GM12801 (cell line): ENCODE results near the gene DENND6B.

Source experiments
- TF ChIP-seq, protein P1 (sequence below): IDR thresholded peaks from one replicate; pipeline ENCODE4 v1.5.1; 2011; ENCODE audit warnings: control low read depth; ENCODE audit not compliant: insufficient read length; ENCODE audit errors: extremely low read depth

The DENND6B gene

DNA sequence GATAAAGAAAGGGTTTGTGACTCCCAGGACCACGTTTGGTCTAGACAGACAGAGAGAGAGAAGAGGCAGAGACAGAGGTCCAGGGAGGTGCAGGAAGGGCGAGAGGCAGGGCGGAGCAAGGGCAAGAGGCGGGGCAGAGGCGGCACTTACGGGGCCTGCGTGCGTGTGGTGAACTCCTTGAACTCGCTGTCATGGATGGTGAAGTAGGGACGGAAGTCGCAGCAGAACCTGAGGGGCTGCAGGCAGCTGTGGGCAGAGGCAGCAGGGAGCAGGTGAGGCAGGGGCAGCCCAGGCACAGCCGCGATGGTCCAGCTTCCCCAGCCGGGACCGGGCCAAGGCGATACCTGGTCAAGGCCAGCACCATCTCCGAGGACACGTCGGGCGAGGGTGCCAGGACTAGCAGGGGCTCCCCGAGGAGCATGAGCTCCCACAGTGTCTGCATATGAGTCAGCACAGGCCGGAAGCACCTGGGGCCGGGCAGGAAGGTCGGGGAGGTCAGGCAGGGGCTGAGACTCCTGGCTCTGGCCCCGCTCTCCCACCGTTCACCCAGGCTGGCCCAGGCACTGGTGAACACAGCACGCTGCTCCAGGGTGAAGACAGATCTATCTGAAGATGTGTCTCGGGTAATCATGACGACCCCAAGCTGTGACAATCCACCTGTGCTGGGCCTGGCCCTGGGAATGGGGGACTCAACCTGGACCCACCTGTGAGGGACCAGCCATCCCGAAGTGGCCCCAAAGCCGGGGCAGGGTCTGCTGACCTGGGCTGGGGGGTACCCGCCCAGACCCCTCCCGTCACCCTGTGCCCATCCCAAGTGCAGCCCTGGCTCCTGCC lies 12.1 kb downstream of the DENND6B start:
- TF ChIP-seq, protein P1, sequence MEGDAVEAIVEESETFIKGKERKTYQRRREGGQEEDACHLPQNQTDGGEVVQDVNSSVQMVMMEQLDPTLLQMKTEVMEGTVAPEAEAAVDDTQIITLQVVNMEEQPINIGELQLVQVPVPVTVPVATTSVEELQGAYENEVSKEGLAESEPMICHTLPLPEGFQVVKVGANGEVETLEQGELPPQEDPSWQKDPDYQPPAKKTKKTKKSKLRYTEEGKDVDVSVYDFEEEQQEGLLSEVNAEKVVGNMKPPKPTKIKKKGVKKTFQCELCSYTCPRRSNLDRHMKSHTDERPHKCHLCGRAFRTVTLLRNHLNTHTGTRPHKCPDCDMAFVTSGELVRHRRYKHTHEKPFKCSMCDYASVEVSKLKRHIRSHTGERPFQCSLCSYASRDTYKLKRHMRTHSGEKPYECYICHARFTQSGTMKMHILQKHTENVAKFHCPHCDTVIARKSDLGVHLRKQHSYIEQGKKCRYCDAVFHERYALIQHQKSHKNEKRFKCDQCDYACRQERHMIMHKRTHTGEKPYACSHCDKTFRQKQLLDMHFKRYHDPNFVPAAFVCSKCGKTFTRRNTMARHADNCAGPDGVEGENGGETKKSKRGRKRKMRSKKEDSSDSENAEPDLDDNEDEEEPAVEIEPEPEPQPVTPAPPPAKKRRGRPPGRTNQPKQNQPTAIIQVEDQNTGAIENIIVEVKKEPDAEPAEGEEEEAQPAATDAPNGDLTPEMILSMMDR = no peak

DNA sequence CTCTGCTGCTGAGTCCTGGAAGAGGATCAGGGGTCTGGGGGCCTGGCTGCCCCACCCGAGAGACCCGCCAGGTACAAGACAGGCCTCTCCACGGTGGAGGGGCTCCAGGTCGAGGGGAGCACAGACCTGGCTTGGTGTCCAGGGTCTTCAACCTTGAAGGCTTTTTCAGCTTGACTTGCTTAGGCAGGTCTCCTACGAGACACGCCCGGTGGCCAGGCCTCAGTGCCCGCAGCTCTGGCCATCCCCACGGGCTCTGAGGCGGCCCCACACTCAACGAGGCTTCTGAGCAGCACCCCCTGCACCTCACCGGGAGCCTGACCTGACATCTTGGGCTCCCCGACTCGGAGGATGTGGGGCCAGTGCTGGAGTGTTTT lies 12.7 kb downstream of the DENND6B start:
- TF ChIP-seq, protein P1 = no peak

DNA sequence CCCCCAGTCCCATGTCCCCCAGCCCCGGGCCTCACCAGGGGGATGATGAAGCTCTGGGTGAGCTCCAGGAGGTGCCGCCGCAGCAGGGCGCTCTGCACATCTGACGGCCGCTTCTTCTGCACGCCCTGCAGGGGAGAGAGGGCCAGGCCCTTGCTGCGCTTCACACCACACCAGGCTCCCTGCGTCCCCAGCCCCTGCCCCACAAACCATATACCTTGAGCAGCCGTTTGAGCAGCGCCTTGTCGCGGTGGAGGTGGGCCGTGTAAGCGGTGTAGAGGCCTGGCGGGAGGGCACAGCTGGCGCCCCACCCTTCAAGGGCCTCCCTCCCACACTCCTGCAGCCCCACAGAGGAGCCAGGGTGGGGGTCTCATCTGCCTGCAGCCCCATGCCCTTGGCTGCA lies 13.2 kb downstream of the DENND6B start:
- TF ChIP-seq, protein P1 = no peak

DNA sequence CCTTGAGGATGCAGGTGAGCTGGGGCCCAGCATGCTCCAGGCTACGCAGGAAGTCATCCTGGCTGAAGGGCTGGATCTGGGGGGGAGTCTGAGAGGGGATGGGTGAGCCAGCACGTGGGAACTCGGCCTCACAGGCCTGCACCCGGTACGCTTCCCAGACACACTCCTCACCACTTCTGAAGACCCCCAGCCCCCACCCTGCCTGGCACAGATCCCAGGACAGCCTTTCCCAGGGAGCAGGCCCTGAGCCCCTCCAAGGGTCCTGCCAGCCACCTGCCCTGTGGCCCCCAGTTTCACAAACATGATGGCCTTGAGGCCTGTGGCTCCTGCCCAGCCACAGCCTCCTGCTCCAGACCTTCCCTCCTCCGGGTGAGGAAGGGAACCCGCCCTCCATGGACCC lies 13.8 kb downstream of the DENND6B start:
- TF ChIP-seq, protein P1 = no peak

DNA sequence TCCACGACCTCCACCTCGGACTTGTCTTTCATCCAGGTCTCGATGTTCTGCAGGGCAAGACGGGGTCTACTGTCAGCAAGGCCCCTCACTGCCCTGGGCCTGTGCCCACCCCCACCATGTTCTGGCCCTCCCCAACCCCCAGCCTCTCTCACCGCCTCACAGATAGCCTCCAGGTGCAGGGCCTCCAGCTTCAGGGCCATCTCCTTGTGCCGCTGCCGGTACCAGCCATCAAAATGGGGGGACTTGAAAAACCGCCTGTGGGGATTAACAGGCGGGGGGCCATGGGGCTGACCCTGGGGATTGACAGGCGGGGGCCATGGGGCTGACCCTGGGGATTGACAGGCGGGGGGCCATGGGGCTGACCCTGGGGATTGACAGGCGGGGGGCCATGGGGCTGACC lies 14.4 kb downstream of the DENND6B start:
- TF ChIP-seq, protein P1 = no peak

DNA sequence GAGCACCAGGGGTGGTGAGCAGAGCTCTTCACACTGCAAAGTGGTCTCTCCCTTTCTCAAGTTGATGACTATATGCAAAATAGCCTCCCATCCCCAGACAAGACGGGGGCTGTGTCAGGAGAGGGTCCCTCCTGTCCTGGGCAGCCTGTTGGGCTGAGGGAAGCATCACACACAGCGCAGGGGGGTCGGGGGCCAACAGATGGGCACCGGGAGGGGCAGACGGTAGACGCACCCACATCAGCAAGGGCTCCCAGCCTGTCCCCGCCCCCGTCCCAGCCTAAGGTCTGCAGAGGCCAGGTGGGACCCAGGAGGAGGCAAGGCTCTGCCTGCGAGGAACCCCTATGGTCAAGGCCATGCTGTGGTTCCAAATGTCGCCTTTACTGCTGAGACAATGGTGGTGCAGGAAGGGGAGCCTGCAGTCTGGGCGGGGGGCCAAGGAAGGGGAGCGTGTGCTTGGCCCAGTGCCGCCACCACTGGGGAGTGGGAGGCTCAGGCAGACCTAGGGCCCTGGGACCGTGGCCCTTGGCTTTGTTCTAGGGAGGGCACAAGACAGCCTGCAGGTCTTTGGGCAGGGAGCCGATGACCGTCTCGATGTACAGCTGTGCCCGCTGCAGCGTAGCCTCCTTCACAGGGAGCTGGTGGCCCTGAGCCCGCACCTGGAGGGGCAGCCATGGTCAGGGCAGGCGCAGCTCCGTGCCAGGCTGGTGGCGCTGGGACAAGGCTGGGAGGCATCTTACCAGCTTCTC lies 15.0 kb downstream of the DENND6B start:
- TF ChIP-seq, protein P1 = no peak

DNA sequence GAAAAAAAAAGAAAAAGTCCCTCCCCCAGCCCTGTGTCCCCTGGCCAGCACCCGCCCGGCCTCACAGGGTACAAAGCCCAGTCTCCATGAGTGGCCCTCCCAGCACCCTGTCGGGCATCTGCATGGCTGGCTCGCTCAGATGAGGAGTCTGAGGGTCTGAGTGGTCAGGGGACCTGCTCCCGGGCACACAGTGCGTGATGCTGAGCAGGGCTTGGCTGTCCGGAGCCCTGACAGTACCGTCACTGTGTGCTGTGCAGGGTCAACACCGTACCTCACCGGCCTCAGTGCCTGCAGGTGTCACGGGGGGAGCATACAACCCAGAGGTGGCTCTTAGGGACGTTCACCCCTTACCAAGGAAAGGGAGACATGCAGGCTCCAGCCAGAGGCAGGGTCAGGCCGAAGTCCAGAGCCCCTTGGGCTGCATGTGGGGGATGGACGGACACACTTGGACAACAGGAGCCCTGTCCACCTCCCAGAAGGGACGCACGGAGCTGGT lies 15.8 kb downstream of the DENND6B start:
- TF ChIP-seq, protein P1 = no peak
